GM19372 (cell line): ENCODE measurements around the gene TAF11L6.
"Not testable (repeated sequence)": the region's sequence is repeated elsewhere in the genome, so short reads cannot be mapped to it uniquely, and the experiment has no call there.

Source experiments
- ATAC-seq: cut with Tn5 transposase; IDR thresholded peaks from one replicate; pipeline ENCODE4 v1.9.1; 2021; ENCODE audit warnings: mild to moderate bottlenecking, low read depth, moderate library complexity; ENCODE audit not compliant: unreplicated experiment

Gene TAF11L6

GRCh38 chr5:17528369-17528768 lies at the start of gene TAF11L6:
TSS of gene TAF11L6 (plus strand) at chr5:17528669.
- ATAC-seq = not testable (repeated sequence)

GRCh38 chr5:17481378-17481777 lies 47.1 kb upstream of the TAF11L6 start:
- no peak for ATAC-seq

GRCh38 chr5:17482790-17483189 lies 45.7 kb upstream of the TAF11L6 start:
- ATAC-seq = no peak

GRCh38 chr5:17486464-17487173 lies 41.9 kb upstream of the TAF11L6 start:
- ATAC-seq = not testable (repeated sequence)

- ATAC-seq = no peak
These were observed 41.3 kb upstream of the TAF11L6 start for GRCh38 chr5:17487174-17487512.

GRCh38 chr5:17491257-17491656 lies 37.2 kb upstream of the TAF11L6 start:
- not testable (repeated sequence) for ATAC-seq

GRCh38 chr5:17492770-17493169 lies 35.7 kb upstream of the TAF11L6 start:
- no peak for ATAC-seq

GRCh38 chr5:17497446-17497845 lies 31.0 kb upstream of the TAF11L6 start:
- no peak for ATAC-seq

GRCh38 chr5:17497931-17498330 lies 30.5 kb upstream of the TAF11L6 start, which contains the start of gene TAF11L2:
TSS of gene TAF11L2 (plus strand) at chr5:17498231.
- ATAC-seq = not testable (repeated sequence)

GRCh38 chr5:17511775-17512325 lies 16.6 kb upstream of the TAF11L6 start:
- no peak for ATAC-seq

GRCh38 chr5:17517526-17517925 lies 10.9 kb upstream of the TAF11L6 start:
- not testable (repeated sequence) for ATAC-seq

- not testable (repeated sequence) for ATAC-seq
These were observed 10.4 kb upstream of the TAF11L6 start, which contains the start of gene TAF11L3 for GRCh38 chr5:17518067-17518466. TSS of gene TAF11L3 (plus strand) at chr5:17518367.

GRCh38 chr5:17519508-17519907 lies 9.0 kb upstream of the TAF11L6 start:
- ATAC-seq = not testable (repeated sequence)

GRCh38 chr5:17521501-17521900 lies 7.0 kb upstream of the TAF11L6 start, which contains the start of gene TAF11L4:
TSS of gene TAF11L4 (plus strand) at chr5:17521801.
- ATAC-seq = not testable (repeated sequence)

GRCh38 chr5:17524935-17525334 lies 3.5 kb upstream of the TAF11L6 start, which contains the start of gene TAF11L5:
TSS of gene TAF11L5 (plus strand) at chr5:17525235.
- ATAC-seq = not testable (repeated sequence)

- not testable (repeated sequence) for ATAC-seq
These were observed 2.0 kb upstream of the TAF11L6 start for GRCh38 chr5:17526504-17526903.
